ENCODE measurements around the gene PANK2.

DNA sequence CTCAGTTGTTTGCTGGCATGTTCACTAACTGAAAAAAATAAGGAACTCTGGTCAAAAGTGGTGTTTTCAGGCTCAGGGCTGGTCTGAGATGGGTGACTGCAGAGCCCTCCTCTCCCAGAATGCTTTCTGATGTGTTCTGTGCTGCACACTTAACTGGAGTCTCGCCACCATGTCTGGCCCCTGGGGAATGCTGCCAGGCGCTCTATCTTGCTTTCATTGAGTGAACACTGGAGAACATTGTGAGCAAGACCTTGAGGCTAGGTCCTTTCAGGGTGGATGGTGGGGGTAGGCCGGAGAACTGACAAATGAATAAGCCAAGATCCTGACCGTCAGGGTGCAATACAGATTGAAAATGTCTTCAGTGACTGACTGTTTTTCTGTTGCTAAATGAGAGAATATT lies 19.5 kb downstream of the PANK2 start:
- TF ChIP-seq CTCF (IDR thresholded peaks at IDR 0.05) = no peak
- TF ChIP-seq ZFX (IDR thresholded peaks at IDR 0.05; ENCODE audit: borderline replicate concordance) = no peak

Measured in 22Rv1 (cell line).